Glomerular visceral epithelial cell (primary cell): ENCODE measurements around the gene PIM1.
"Not testable (repeated sequence)": the region's sequence is repeated elsewhere in the genome, so short reads cannot be mapped to it uniquely, and the experiment has no call there.

Experiments used
- DNase-seq: peaks from one replicate; pipeline ENCODE4 v3.0.0-alpha.2; 2016; ENCODE audit errors: extremely low spot score

PIM1 gene

GRCh38 chr6:37171201-37171969 lies 1.4 kb downstream of the PIM1 start:
- peak; percentile 42 for DNase-seq

DNA sequence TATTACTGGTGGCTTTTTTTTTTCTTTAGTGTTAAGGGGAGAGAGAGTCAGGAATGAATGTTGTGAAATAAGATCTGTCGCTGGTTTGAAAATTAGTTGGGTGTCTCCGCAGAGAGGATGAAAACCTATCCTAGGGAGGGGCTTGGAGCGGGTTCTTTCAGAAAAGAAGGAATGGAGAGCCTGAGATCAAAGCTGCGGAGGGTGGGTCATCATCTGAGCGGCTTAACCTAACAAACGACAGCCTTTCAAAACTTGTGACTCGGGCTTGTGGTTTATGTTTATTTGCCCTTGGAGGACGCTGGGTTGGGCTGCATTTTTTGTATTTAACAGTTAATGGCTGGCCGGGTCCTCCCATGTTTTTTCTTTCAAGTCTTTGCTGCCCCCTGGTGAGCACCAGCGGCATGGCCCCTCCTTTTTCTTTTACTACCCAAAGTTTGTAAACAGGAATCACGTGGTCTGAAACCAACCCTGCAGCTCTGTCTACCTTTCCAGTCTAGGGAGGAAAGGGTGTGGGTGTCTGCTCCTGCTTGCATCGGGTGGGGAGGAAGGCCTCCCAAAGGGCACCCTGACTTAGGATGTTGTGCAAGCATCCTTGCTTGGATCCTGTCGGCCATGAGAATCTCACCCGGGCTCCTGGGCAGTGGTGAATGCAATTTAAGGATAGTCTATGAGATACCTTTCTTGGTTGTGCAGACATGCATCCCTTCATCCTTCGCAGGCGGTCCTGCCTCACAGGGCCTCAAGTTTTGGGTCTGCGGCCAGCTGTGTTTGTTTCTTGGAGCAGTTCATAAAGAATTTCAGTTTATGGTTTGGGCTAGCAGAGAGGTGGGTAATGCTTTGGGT lies 2.2 kb downstream of the PIM1 start:
- peak; percentile 89 for DNase-seq

DNA sequence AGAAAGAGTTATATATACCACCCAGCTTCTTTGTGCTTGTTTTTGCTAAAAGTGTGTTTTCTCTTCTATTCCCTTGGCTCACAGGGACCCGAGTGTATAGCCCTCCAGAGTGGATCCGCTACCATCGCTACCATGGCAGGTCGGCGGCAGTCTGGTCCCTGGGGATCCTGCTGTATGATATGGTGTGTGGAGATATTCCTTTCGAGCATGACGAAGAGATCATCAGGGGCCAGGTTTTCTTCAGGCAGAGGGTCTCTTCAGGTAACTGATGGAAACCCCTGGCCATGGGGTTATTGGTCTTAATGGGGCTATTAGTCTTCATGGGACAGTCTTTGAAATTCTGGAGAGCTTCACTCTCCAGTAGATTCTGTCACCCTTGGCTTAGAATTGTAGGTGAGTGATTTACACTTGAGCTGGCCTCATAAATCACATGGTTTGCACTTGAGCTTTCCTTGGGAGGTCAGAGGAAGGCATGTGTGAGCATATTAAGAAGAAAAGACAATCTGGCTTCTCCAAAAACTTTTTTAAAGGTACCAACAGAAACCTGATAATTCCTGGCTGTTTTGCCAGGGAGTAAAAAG lies 3.0 kb downstream of the PIM1 start:
- no peak for DNase-seq

GRCh38 chr6:37173493-37174195 lies 3.7 kb downstream of the PIM1 start:
- DNase-seq: no peak

DNA sequence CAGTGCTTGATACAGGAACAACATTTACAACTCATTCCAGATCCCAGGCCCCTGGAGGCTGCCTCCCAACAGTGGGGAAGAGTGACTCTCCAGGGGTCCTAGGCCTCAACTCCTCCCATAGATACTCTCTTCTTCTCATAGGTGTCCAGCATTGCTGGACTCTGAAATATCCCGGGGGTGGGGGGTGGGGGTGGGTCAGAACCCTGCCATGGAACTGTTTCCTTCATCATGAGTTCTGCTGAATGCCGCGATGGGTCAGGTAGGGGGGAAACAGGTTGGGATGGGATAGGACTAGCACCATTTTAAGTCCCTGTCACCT lies 4.2 kb downstream of the PIM1 start:
- no peak for DNase-seq

GRCh38 chr6:37174515-37175331 lies 4.8 kb downstream of the PIM1 start:
- no peak for DNase-seq

- no peak for DNase-seq
Measured at GRCh38 chr6:37175332-37176267, 5.6 kb downstream of the PIM1 start.

GRCh38 chr6:37176268-37177076 lies 6.5 kb downstream of the PIM1 start:
- DNase-seq: no peak

DNA sequence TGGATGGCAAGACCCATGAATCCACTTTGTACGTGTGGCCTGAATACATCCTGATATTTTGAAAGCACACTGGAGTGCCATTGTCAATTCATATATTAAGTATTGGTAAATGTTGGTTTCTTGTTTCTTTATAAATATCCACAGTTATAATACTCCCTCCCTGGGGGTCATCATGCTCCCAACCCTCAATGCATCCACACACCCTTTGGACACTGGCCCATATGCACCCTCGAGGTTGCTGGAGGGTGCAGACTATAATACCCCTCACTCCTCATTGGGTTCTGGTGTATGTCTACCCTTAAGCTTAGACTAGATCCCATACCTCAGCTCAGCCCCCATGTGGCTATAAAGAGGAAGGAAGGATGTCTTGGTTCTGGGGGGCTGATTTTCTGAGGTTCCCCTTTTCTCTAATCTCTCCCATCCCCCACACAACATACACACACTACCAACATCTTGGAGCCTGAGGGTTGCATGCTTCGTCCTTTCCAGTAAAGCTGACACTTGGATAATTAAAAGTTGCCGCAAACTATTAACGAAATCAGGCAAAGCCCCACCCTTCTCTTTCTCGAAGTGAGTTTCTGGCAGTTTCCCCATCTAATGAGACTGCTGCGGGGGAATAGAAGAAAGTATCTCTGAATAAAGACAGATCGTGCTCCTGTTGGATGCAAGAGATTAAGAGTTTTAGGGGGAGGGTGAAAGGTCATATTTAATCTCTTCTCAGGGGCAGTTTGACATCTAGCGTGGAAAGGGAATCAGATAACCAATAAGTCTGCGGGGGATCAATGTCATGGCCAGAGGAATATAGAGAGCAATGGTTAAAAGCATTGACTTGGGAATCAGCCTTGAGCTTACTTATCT lies 7.4 kb downstream of the PIM1 start:
- no peak for DNase-seq

- DNase-seq: no peak
Measured at GRCh38 chr6:37177935-37178517, 8.1 kb downstream of the PIM1 start.

GRCh38 chr6:37180075-37180474 lies 10.1 kb downstream of the PIM1 start:
- no peak for DNase-seq

DNA sequence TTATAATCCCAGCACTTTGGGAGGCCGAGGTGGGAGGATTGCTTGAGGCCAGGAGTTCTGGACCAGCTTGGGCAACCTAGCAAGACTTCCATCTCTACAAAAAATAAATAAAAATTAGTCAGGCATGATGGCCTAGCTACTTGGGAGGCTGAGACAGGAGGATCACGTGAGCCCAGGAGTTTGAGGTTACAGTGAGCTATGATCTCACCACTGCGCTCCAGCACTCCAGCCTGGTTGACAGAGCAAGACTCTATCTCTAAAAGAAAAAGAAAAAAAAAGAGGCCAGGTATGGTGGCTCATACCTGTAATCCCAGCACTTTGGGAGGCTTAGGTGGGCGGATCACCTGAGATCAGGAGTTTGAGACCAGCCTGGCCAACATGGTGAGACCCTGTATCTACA lies 10.7 kb downstream of the PIM1 start:
- DNase-seq: not testable (repeated sequence)

GRCh38 chr6:37182736-37183590 lies 13.0 kb downstream of the PIM1 start:
- DNase-seq: no peak

- DNase-seq: not testable (repeated sequence)
Measured at GRCh38 chr6:37185949-37186720, 16.2 kb downstream of the PIM1 start.

- no peak for DNase-seq
Measured at GRCh38 chr6:37187321-37188022, 17.5 kb downstream of the PIM1 start.
